HAP-1 (cell line): Measurements from ENCODE around the gene ATP11C.
"Not testable (repeated sequence)": the region's sequence is repeated elsewhere in the genome, so short reads cannot be mapped to it uniquely, and the experiment has no call there.

Source experiments
- DNase-seq, 2 experiments: peaks; one replicate each; pipeline ENCODE4 v3.0.0-alpha.2; 2016 to 2020; ENCODE audit warnings: low spot score in 2 of 2
- H3K27me3 ChIP-seq: fragments of 250-450 bp; sonication (Bioruptor Pico); 2 replicates; pipeline ENCODE4 v1.5.1; 2020; ENCODE audit warnings: low read depth, mild to moderate bottlenecking, moderate library complexity
- H3K36me3 ChIP-seq: fragments of 250-450 bp; sonication (Bioruptor Pico); replicated peaks from 2 replicates; pipeline ENCODE4 v1.5.1; 2020; ENCODE audit warnings: mild to moderate bottlenecking
- H3K4me1 ChIP-seq: fragments of 250-450 bp; sonication (Bioruptor Pico); 2 replicates; pipeline ENCODE4 v1.5.1; 2020; ENCODE audit warnings: mild to moderate bottlenecking
- H3K4me3 ChIP-seq: fragments of 250-450 bp; sonication (Bioruptor Pico); 2 replicates; pipeline ENCODE4 v1.5.1; 2020; ENCODE audit warnings: mild to moderate bottlenecking, moderate library complexity
- H3K9me3 ChIP-seq: fragments of 250-450 bp; sonication (Bioruptor Pico); 2 replicates; pipeline ENCODE4 v1.5.1; 2020; ENCODE audit warnings: mild to moderate bottlenecking, moderate library complexity
- in situ Hi-C: fragments of 300-500 bp; cut with MboI; formaldehyde crosslinking; loops from 3 replicates; pipeline ENCODE4 v1.14.3; 2020; ENCODE audit warnings: low sequenced_read_pairs, inconsistent platforms, mixed read lengths

The ATP11C gene

GRCh38 chrX:139691493-139691842, 241.4 kb downstream of the ATP11C start:
- Histone ChIP-seq H3K36me3 (no peaks in the 10 kb centered on the region), H3K27me3 (no peaks in the 10 kb centered on the region; the same call in 1 of the 2 replicates), H3K4me3 (no peak overlapping the region), H3K9me3 (no peaks in the 10 kb centered on the region), H3K4me1 (no peaks in the 10 kb centered on the region)
- in situ Hi-C loops, result no loop called here
- DNase-seq, result no peak

DNA sequence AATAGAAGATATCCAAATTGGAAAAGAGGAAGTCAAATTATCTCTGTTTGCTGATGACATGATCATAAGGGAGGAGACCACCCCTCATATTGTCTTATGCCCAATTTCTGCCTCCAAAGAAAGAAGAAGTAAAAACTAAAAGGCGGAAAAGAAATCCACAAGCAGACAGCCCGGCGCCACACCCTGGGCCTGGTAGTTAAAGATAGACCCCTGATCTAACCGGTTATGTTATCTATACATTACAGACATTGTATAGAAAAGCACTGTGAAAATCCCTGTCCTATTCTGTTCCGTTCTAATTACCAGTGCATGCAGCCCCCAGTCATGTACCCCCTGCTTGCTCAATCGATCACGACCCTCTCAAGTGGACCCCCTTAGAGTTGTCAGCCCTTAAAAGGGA, 247.7 kb downstream of the ATP11C start:
- H3K36me3 ChIP-seq, DNase-seq, H3K4me1 ChIP-seq, H3K9me3 ChIP-seq, H3K27me3 ChIP-seq, in situ Hi-C loops, H3K4me3 ChIP-seq: not testable (repeated sequence)

DNA sequence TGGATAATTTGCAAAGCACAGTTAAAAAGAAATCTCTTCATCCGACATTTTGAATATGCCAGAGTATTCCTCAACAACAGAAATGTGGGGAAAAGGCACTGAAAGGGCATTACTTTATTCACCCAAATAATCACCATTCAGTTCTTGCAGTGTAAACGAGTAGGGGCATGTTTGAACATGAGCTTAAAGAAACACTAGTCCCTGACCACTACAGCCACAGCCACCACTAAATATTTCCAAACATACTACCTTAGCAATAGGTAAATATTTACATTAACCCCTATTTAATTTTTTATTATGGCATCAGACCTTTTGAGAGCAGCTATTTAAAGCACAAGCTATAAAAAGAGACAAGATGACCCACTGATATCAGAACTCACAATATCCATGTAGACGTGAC, 252.5 kb downstream of the ATP11C start:
- Histone ChIP-seq H3K4me1 (peaks cover 7% of the 10 kb centered on the region), H3K27me3 (no peaks in the 10 kb centered on the region), H3K36me3 (no peaks in the 10 kb centered on the region), H3K4me3 (no peak overlapping the region), H3K9me3 (no peaks in the 10 kb centered on the region)
- in situ Hi-C loops, result no loop called here
- no peak for DNase-seq
